CD8-positive, alpha-beta memory T cell (primary cell): ENCODE results near the gene KRTAP4-11. TPM values are rescaled to one million over a fixed set of nuclear protein-coding genes. Genes with fewer than 3 reads are reported as not detected.
"Not testable (repeated sequence)": the region's sequence is repeated elsewhere in the genome, so short reads cannot be mapped to it uniquely, and the experiment has no call there.

Experiments
- CTCF ChIA-PET: fragments of 350-600 bp; sonication (Branson Sonifier 250); formaldehyde crosslinking; loops from one replicate; lab custom pipeline; 2021; ENCODE audit warnings: antibody characterized with exemption; lab: Charles Lee
- POLR2A ChIA-PET: fragments of 350-600 bp; sonication (Branson Sonifier 250); formaldehyde crosslinking; loops from one replicate; lab custom pipeline; 2021; ENCODE audit warnings: antibody characterized with exemption; lab: Charles Lee
- DNase-seq, 5 donors: peaks; one replicate each; pipeline versions ENCODE4 v3.0.0 to v3.0.0-alpha.2; 2020 to 2022; ENCODE audit warnings: mixed read lengths in 1 of 5
- H3K27ac ChIP-seq: one replicate; pipeline ENCODE4 v1.7.0; 2013; ENCODE audit warnings: low read depth, mild to moderate bottlenecking, low read length, moderate library complexity
- H3K27me3 ChIP-seq: 2 replicates; pipeline ENCODE4 v1.7.0; 2013; ENCODE audit warnings: low read length, mild to moderate bottlenecking; ENCODE audit not compliant: insufficient read depth, poor library complexity, severe bottlenecking
- H3K36me3 ChIP-seq: 2 replicates; pipeline ENCODE4 v1.7.0; 2013; ENCODE audit warnings: mild to moderate bottlenecking, low read length, moderate library complexity; ENCODE audit not compliant: insufficient read depth
- H3K4me1 ChIP-seq: 2 replicates; pipeline ENCODE4 v1.7.0; 2013; ENCODE audit warnings: mild to moderate bottlenecking, low read length, moderate library complexity; ENCODE audit not compliant: insufficient read depth
- H3K4me3 ChIP-seq: 2 replicates; pipeline ENCODE4 v1.7.0; 2013; ENCODE audit warnings: mild to moderate bottlenecking, low read length
- H3K9me3 ChIP-seq: 2 replicates; pipeline ENCODE4 v1.7.0; 2013; ENCODE audit warnings: mild to moderate bottlenecking, low read length
- H3K27ac Mint-ChIP-seq, 8 donors: one replicate each; pipeline ENCODE4 v1.8.0; 2020 to 2021; ENCODE audit warnings: mixed read lengths in 8 of 8, mild to moderate bottlenecking in 6 of 8, inconsistent platforms in 3 of 8, moderate library complexity in 3 of 8
- H3K27me3 Mint-ChIP-seq, 2 donors: one replicate each; pipeline ENCODE4 v1.8.0; 2020 to 2021; ENCODE audit warnings: mixed read lengths in 2 of 2, mild to moderate bottlenecking in 1 of 2, moderate library complexity in 1 of 2
- H3K36me3 Mint-ChIP-seq, 3 donors: one replicate each; pipeline ENCODE4 v1.8.0; 2020 to 2021; ENCODE audit warnings: mixed read lengths in 3 of 3, inconsistent platforms in 1 of 3, mild to moderate bottlenecking in 1 of 3
- H3K4me1 Mint-ChIP-seq, 3 donors: one replicate each; pipeline ENCODE4 v1.8.0; 2020 to 2021; ENCODE audit warnings: mixed read lengths in 3 of 3, inconsistent platforms in 1 of 3, mild to moderate bottlenecking in 1 of 3
- H3K4me3 Mint-ChIP-seq, 7 donors: one replicate each; pipeline ENCODE4 v1.8.0; 2020 to 2021; ENCODE audit warnings: mixed read lengths in 7 of 7, mild to moderate bottlenecking in 6 of 7, moderate library complexity in 4 of 7, inconsistent platforms in 2 of 7
- H3K9me3 Mint-ChIP-seq, 5 donors: one replicate each; pipeline ENCODE4 v1.8.0; 2020 to 2022; ENCODE audit warnings: mixed read lengths in 5 of 5, mild to moderate bottlenecking in 3 of 5, moderate library complexity in 2 of 5, inconsistent platforms in 1 of 5
- polyA plus RNA-seq: library from polyadenylated mRNA; unstranded; fragments of 300-500 nt; fragmentation: Illumina TruSeq; gene quantifications from one replicate; pipeline ENCODE4 v1.2.3, GENCODE V29; 2021
- total RNA-seq, 2 experiments: library from RNA; stranded (reverse); gene quantifications; one replicate each; pipeline ENCODE4 v1.2.3, GENCODE V29; 2021

KRTAP4-11 gene
- total and polyA plus RNA-seq, 3 experiments from 2014 or later: not detected

DNA sequence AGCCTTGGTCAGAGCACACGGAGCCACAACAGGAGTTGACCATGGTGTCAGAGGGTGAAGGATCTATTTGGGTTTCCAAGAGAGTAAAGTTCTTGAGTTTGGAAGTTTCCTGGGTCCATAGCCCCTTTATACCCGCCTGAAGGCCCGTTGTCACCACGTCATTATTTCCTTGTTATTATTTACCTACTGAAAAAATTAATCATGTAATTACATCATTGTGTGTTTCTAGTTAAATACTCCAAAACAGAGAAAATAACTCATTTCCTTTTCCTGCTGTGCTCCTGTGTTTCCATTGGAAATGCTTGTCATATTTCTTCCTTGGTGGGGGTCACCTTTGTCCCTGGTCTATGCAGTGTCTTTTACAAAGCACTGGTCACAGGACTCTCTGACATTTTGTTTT is 20.1 kb downstream of the KRTAP4-11 start, which contains the start of gene KRTAP4-8:
TSS of gene KRTAP4-8 (minus strand) at position 101 of the 400 bp plus-strand sequence. CDS start at position 43, 58 bp downstream.
- Mint-ChIP-seq H3K4me1 (peaks cover 0 to 7% (median 6%) of the 10 kb centered on the region in 3 donors), H3K27ac (peak within 1 kb of the TSS in 1 of 8 donors; percentile 23), H3K36me3 (peaks cover 0 to 5% (median 0%) of the 10 kb centered on the region in 3 donors), H3K27me3 (peaks cover 23 to 55% of the 10 kb centered on the region in 2 donors), H3K9me3 (peaks cover 0 to 2% (median 0%) of the 10 kb centered on the region in 5 donors), H3K4me3 (no peak within 1 kb of the TSS)
- Histone ChIP-seq H3K4me1 (no peaks in the 10 kb centered on the region), H3K27ac (no peak within 1 kb of the TSS), H3K9me3 (no peaks in the 10 kb centered on the region), H3K36me3 (no peaks in the 10 kb centered on the region), H3K27me3 (peaks cover 3% of the 10 kb centered on the region), H3K4me3 (no peak within 1 kb of the TSS)
- no peak for DNase-seq
- CTCF ChIA-PET: no interaction called here
- POLR2A ChIA-PET: no interaction called here

DNA sequence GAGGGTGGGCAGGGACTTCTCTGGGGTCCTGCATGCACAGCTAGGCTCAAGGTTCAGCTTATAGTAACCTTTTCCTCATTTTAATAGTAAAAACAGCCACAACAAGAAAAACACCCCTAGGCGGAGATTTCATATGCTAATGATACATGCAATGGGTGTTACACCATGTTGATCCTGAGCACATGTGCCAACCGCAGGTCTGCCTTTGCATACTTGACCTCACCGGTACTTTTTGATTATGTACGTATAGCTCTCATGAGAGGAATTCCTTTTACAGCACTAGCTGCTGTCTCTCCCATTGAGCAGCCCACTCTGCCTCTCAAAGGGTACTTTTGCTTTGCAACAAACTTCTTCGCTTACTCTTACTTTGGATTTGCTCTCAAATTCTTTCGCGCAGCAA is 22.1 kb downstream of the KRTAP4-11 start:
- Mint-ChIP-seq H3K9me3 (peaks cover 0 to 7% (median 0%) of the 10 kb centered on the region in 5 donors), H3K4me1 (peaks cover 0 to 7% (median 6%) of the 10 kb centered on the region in 3 donors), H3K36me3 (peaks cover 0 to 5% (median 0%) of the 10 kb centered on the region in 3 donors), H3K27me3 (peaks cover 24 to 55% of the 10 kb centered on the region in 2 donors), H3K27ac (no peak overlapping the region), H3K4me3 (no peak overlapping the region)
- POLR2A ChIA-PET: no interaction called here
- CTCF ChIA-PET: no interaction called here
- Histone ChIP-seq H3K4me1 (no peaks in the 10 kb centered on the region), H3K9me3 (no peaks in the 10 kb centered on the region), H3K27ac (no peak overlapping the region), H3K27me3 (peaks cover 3% of the 10 kb centered on the region), H3K36me3 (no peaks in the 10 kb centered on the region), H3K4me3 (no peak overlapping the region)
- DNase-seq: no peak

- H3K4me3 ChIP-seq, H3K4me1 ChIP-seq, H3K9me3 Mint-ChIP-seq, H3K4me1 Mint-ChIP-seq, CTCF ChIA-PET, H3K9me3 ChIP-seq, H3K36me3 ChIP-seq, DNase-seq, H3K36me3 Mint-ChIP-seq, POLR2A ChIA-PET, H3K4me3 Mint-ChIP-seq, H3K27ac Mint-ChIP-seq, H3K27ac ChIP-seq, H3K27me3 ChIP-seq: not testable (repeated sequence)
- peaks cover 10 to 20% of the 10 kb centered on the region in 2 donors for H3K27me3 Mint-ChIP-seq
Observed at GRCh38 chr17:41088760-41089352, 29.3 kb downstream of the KRTAP4-11 start.

GRCh38 chr17:41084100-41084856 is 33.9 kb downstream of the KRTAP4-11 start, which contains the start of gene KRTAP4-7:
Gene KRTAP4-7 (plus strand): TSS chr17:41084150. CDS start chr17:41084207, 57 bp downstream.
- H3K4me1 Mint-ChIP-seq, H3K4me3 Mint-ChIP-seq, H3K9me3 Mint-ChIP-seq, DNase-seq, H3K9me3 ChIP-seq, CTCF ChIA-PET, H3K27ac ChIP-seq, H3K36me3 Mint-ChIP-seq, H3K36me3 ChIP-seq, H3K27me3 ChIP-seq, H3K4me3 ChIP-seq, H3K4me1 ChIP-seq: not testable (repeated sequence)
- peak within 1 kb of the TSS in 1 of 8 donors; percentile 86 for H3K27ac Mint-ChIP-seq
- H3K27me3 Mint-ChIP-seq: peaks cover 12 to 28% of the 10 kb centered on the region in 2 donors
- POLR2A ChIA-PET: interaction anchor here (0.6 kb wide), 1 partner anchor 34 kb away, joined by 3 read pairs; the partner anchor contains the start of gene KRTAP4-11

DNA sequence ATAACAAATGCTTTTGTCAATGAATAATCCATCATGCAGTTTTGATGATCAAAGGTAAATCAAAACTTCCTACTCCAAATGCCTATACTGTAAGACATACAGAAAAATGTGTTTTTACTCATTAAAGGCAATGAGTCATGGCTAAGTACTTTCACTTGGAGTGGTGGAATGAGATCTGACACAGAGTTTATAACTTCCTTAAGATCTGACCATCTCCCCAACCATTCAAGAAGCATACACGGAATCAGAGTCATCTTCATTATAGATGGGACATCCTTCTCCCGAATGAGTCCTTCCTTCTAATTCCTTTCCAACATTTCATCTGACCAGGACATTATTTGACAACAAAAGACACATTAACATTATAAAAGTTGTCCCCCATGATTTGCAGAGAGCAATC is 34.7 kb downstream of the KRTAP4-11 start:
- POLR2A ChIA-PET: interaction anchor here (0.6 kb wide), 1 partner anchor 35 kb away, joined by 3 read pairs; the partner anchor contains the start of gene KRTAP4-11

DNA sequence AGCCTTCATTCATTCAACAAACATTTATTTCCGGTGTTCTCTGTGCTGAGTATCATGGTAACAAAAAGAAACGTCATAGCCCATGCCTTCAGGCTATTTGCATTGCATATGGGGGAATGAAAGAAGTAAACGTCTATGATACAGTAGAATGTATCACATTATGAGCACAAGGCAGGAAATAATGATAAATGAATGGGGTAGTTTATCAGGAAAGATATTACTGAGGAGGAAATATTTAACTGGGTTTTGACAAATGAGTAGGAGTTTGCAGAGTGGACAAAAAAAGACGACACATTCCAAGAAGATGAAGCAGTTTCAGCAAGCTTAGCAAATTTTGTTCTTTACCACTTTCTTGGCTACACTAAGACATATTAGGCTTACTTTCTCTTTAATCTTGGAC is 35.5 kb downstream of the KRTAP4-11 start:
- Mint-ChIP-seq H3K36me3 (no peaks in the 10 kb centered on the region), H3K4me1 (no peaks in the 10 kb centered on the region), H3K4me3 (no peak overlapping the region), H3K9me3 (no peaks in the 10 kb centered on the region), H3K27ac (no peak overlapping the region), H3K27me3 (peaks cover 11 to 35% of the 10 kb centered on the region in 2 donors)
- ChIA-PET POLR2A (no interaction called here), CTCF (no interaction called here)
- H3K27me3 ChIP-seq: no peaks in the 10 kb centered on the region
- H3K27ac ChIP-seq: no peak overlapping the region
- no peak overlapping the region for H3K4me3 ChIP-seq
- H3K9me3 ChIP-seq: no peaks in the 10 kb centered on the region
- DNase-seq: no peak
- H3K36me3 ChIP-seq: no peaks in the 10 kb centered on the region
- no peaks in the 10 kb centered on the region for H3K4me1 ChIP-seq

More for the DNA sequence above, 34.7 kb downstream of the KRTAP4-11 start:
- H3K4me3 Mint-ChIP-seq, H3K4me1 ChIP-seq, H3K4me3 ChIP-seq, H3K36me3 Mint-ChIP-seq, H3K9me3 ChIP-seq, H3K9me3 Mint-ChIP-seq, H3K27me3 ChIP-seq, CTCF ChIA-PET, H3K27ac ChIP-seq, H3K36me3 ChIP-seq, H3K4me1 Mint-ChIP-seq, DNase-seq, H3K27ac Mint-ChIP-seq: not testable (repeated sequence)
- peaks cover 11 to 30% of the 10 kb centered on the region in 2 donors for H3K27me3 Mint-ChIP-seq

DNA sequence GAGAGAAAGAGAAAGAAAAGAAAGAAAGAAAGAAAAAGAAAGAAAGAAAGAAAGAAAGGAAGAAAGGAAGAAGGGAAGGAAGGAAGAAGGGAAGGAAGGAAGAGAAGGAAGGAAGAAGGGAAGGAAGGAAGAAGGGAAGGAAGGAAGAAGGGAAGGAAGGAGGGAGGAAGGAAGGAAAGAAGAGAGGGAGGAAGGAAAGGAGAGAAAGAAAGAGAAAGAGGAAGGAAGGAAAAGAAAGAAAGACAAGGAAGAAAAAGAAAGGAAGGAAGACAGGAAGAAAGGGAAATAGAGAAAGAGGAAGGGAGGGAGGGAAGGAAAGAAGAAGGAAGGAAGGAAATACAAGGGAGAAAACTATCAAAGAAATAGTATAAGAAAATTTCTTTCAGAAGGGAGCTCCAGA is 41.4 kb downstream of the KRTAP4-11 start:
- H3K27ac Mint-ChIP-seq: no peak overlapping the region
- no peak overlapping the region for H3K4me3 Mint-ChIP-seq
- peaks cover 7% of the 10 kb centered on the region for H3K27me3 ChIP-seq
- no peaks in the 10 kb centered on the region for H3K36me3 Mint-ChIP-seq
- CTCF ChIA-PET: no interaction called here
- no peak overlapping the region for H3K4me3 ChIP-seq
- no peaks in the 10 kb centered on the region for H3K4me1 ChIP-seq
- no peaks in the 10 kb centered on the region for H3K36me3 ChIP-seq
- H3K27ac ChIP-seq: no peak overlapping the region
- POLR2A ChIA-PET: no interaction called here
- no peaks in the 10 kb centered on the region for H3K4me1 Mint-ChIP-seq
- H3K9me3 ChIP-seq: no peaks in the 10 kb centered on the region
- no peak for DNase-seq
- H3K27me3 Mint-ChIP-seq: peaks cover 22 to 49% of the 10 kb centered on the region in 2 donors
- no peaks in the 10 kb centered on the region for H3K9me3 Mint-ChIP-seq

- H3K36me3 ChIP-seq: no peaks in the 10 kb centered on the region
- Mint-ChIP-seq H3K9me3 (no peaks in the 10 kb centered on the region), H3K27ac (no peak overlapping the region), H3K36me3 (no peaks in the 10 kb centered on the region), H3K4me1 (peaks cover 0 to 2% (median 0%) of the 10 kb centered on the region in 3 donors), H3K4me3 (no peak overlapping the region), H3K27me3 (peaks cover 20 to 33% of the 10 kb centered on the region in 2 donors)
- no peak overlapping the region for H3K4me3 ChIP-seq
- no peaks in the 10 kb centered on the region for H3K4me1 ChIP-seq
- no peaks in the 10 kb centered on the region for H3K9me3 ChIP-seq
- CTCF ChIA-PET: no interaction called here
- DNase-seq: no peak
- peaks cover 7% of the 10 kb centered on the region for H3K27me3 ChIP-seq
- POLR2A ChIA-PET: no interaction called here
- H3K27ac ChIP-seq: no peak overlapping the region
Observed at GRCh38 chr17:41073676-41074075, 44.5 kb downstream of the KRTAP4-11 start.
